K562 (cell line): ENCODE results near the gene ALOX12. TPM values are rescaled to one million over a fixed set of nuclear protein-coding genes. Genes with fewer than 3 reads are reported as not detected.

Experiments
- ETV6 ChIP-seq, 3 experiments: fragments of 150-350 bp in 1 of 3; sonication (generic) in 1 of 3; formaldehyde crosslinking in 1 of 3; IDR thresholded peaks; 2 replicates each; pipeline versions ENCODE4 v1.6.1 to v1.8.0; 2014 to 2022; ENCODE audit warnings: borderline replicate concordance in 2 of 3, low read depth in 2 of 3, antibody characterized with exemption in 1 of 3, low read length in 1 of 3, mild to moderate bottlenecking in 1 of 3, missing genetic modification reagents in 1 of 3
- FOXJ2 ChIP-seq: fragments of 200-800 bp; sonication (Bioruptor generic); IDR thresholded peaks from 2 replicates; pipeline ENCODE4 v1.6.1; 2016; ENCODE audit warnings: missing genetic modification characterization, missing compliant biosample characterization
- HNRNPLL ChIP-seq: fragments of 200-400 bp; formaldehyde crosslinking; IDR thresholded peaks from 2 replicates; pipeline ENCODE4 v1.6.1; 2017; ENCODE audit warnings: low read length, low read depth, mild to moderate bottlenecking; ENCODE audit not compliant: poor library complexity, severe bottlenecking
- KHSRP ChIP-seq: fragments of 450-650 bp; IDR thresholded peaks from 2 replicates; pipeline ENCODE4 v1.6.1; 2017
- ZBTB40 ChIP-seq, 2 experiments: fragments of 450-650 bp in 1 of 2; sonication (generic) in 1 of 2; formaldehyde crosslinking in 1 of 2; IDR thresholded peaks; 2 replicates each; pipeline versions ENCODE4 v1.7.1 to v1.9.0; 2016 to 2022; ENCODE audit warnings: inconsistent platforms in 1 of 2, mild to moderate bottlenecking in 1 of 2, missing genetic modification reagents in 1 of 2
- ZNF217 ChIP-seq: sonication (generic); formaldehyde crosslinking; IDR thresholded peaks from 2 replicates; pipeline ENCODE4 v1.8.0; 2022; ENCODE audit warnings: mild to moderate bottlenecking, missing genetic modification reagents
- polyA plus RNA-seq, 8 experiments: library from polyadenylated mRNA; depleted of rRNA in 4 of 8; stranded (reverse) in 5 of 8; unstranded in 3 of 8; fragments of >200 nt; fragmentation: Nextera tagmentation in 2 of 8; fragmentation: Illumina TruSeq in 1 of 8; extraction: Ambion mirVana in 2 of 8; extraction: Trizol in 1 of 8; gene quantifications; 2 replicates each; pipeline versions ENCODE4 v1.2.1 to v1.2.3, GENCODE V29; 2011 to 2014; ENCODE audit warnings: inconsistent platforms in 1 of 8, missing spikeins in 1 of 8
- total RNA-seq, 7 experiments: library from RNA; depleted of rRNA in 6 of 7; stranded (reverse); fragments of >200 nt in 6 of 7; fragmentation: Illumina TruSeq in 2 of 7; extraction: Trizol in 2 of 7; gene quantifications; 2 replicates each; pipeline versions ENCODE4 v1.2.1 to v1.2.3, GENCODE V29; 2011 to 2021; ENCODE audit warnings: low replicate concordance in 1 of 7
- TF ChIP-seq, protein P1 (sequence below), 2 experiments: fragments of 450-650 bp; formaldehyde crosslinking in 1 of 2; IDR thresholded peaks; 2 replicates each; pipeline versions ENCODE4 v1.4.0 to v1.6.1; 2014 to 2020; ENCODE audit warnings: mild to moderate bottlenecking in 2 of 2, borderline replicate concordance in 1 of 2, low read depth in 1 of 2

The ALOX12 gene
- total and polyA plus RNA-seq, 9 of the 15 experiments (the other 6 are each of a cell fraction or from before 2014, with no cell fraction given): 0.09 to 1.1 (median 0.47) TPM; not detected in 1

DNA sequence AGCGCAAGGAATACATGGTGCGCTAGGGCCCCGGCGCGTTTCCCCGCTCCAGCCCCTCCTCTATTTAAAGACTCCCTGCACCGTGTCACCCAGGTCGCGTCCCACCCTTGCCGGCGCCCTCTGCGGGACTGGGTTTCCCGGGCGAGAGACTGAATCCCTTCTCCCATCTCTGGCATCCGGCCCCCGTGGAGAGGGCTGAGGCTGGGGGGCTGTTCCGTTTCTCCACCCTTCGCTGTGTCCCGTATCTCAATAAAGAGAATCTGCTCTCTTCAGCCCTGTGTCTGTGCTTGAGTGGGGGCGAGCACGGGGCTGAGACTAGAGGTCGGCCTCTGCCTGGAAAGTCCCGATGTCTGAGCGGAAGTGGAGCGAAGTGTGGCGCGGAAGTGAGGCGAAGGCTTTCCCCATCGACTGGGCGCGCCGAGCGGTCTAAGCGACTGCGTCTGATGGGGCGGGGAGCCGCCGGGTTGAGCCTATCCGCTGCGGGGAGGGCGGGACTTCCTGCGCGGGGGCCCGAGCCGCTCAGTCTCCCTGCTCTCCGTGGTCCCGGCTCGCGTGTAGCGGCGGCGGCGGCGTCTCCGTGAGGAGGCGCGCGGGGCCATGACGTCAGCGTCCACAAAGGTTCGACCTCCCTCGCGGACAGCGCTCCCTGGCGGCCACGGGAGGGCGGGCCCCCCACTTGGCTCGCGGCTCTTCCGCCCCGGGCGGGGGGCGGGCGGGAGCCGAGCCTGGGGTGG is 18.6 kb downstream of the ALOX12 start (continued):
- TF ChIP-seq ZBTB40 (IDR thresholded peaks at IDR 0.05): peak; percentile 92
- TF ChIP-seq ZBTB40 (CRISPR knock-in tag; IDR thresholded peaks at IDR 0.05): no peak
- no peak for TF ChIP-seq ZNF217
- TF ChIP-seq, protein P1, sequence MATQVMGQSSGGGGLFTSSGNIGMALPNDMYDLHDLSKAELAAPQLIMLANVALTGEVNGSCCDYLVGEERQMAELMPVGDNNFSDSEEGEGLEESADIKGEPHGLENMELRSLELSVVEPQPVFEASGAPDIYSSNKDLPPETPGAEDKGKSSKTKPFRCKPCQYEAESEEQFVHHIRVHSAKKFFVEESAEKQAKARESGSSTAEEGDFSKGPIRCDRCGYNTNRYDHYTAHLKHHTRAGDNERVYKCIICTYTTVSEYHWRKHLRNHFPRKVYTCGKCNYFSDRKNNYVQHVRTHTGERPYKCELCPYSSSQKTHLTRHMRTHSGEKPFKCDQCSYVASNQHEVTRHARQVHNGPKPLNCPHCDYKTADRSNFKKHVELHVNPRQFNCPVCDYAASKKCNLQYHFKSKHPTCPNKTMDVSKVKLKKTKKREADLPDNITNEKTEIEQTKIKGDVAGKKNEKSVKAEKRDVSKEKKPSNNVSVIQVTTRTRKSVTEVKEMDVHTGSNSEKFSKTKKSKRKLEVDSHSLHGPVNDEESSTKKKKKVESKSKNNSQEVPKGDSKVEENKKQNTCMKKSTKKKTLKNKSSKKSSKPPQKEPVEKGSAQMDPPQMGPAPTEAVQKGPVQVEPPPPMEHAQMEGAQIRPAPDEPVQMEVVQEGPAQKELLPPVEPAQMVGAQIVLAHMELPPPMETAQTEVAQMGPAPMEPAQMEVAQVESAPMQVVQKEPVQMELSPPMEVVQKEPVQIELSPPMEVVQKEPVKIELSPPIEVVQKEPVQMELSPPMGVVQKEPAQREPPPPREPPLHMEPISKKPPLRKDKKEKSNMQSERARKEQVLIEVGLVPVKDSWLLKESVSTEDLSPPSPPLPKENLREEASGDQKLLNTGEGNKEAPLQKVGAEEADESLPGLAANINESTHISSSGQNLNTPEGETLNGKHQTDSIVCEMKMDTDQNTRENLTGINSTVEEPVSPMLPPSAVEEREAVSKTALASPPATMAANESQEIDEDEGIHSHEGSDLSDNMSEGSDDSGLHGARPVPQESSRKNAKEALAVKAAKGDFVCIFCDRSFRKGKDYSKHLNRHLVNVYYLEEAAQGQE (IDR thresholded peaks at IDR 0.05; ENCODE audit: borderline replicate concordance): peak; percentile 15; the same call in 1 of the 2 replicates
- TF ChIP-seq, protein P1 (CRISPR knock-in tag; IDR thresholded peaks at IDR 0.05; ENCODE audit: low read depth): 0 out of 2 replicates have a peak, but pooled peaks have one; percentile 29
- TF ChIP-seq HNRNPLL: peak; percentile 44
- no peak for TF ChIP-seq KHSRP
- TF ChIP-seq ETV6 (IDR thresholded peaks at IDR 0.05; ENCODE audit: borderline replicate concordance in 1 of 2, low read depth in 2 of 2, low read length in 1 of 2): peak in 1 of 2 experiments; percentile 61; a peak in 1 of 4 replicates
- no peak for TF ChIP-seq ETV6 (CRISPR knock-in tag; IDR thresholded peaks at IDR 0.05; ENCODE audit: borderline replicate concordance)
- TF ChIP-seq FOXJ2 (tag): peak; percentile 60; the same call in 1 of the 2 replicates
